MV-4-11 (cell line): ENCODE measurements around the gene OSGEPL1.
"Not testable (repeated sequence)": the region's sequence is repeated elsewhere in the genome, so short reads cannot be mapped to it uniquely, and the experiment has no call there.

ENCODE experiments used
- DNase-seq: peaks from one replicate; lab custom pipeline; 2025; lab: John Stamatoyannopoulos, UW

The OSGEPL1 gene

DNA sequence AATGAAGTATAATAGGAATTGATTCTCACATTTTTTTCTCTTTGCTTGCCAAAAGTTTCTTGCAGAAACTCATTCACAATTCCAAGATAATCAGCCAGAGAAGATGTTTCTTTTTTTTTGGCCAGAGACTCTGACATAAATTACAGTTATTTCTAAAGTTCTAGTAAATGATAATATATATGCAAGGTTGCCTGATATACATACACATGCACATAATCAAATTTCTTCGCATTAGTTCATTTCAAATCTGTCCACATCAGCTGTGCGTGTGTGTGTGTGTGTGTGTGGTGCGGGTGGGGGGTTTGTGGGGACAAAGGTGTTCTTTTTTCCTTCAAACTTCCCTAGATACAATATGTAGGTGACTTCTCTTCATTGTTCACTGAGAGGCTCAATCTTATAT, 33.2 kb downstream of the OSGEPL1 start:
- DNase-seq: no peak

DNA sequence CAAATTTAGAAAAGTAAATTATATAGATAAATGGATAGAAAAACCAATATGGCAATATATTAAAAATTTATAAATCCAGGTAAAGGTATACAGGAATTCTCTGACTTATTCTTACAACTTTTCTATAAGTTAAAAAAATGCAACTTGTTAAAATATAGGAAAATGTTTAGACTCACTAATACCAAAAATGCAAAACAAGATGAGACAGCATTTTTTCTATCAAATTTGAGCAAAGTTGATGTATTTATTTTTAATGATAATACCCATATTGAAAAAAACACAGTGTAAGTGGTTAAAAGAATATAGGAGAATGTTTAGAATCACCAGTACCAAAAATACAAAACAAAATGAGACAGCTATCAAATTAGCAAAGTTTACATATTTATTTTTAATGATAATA, 35.7 kb downstream of the OSGEPL1 start:
- DNase-seq: no peak

DNA sequence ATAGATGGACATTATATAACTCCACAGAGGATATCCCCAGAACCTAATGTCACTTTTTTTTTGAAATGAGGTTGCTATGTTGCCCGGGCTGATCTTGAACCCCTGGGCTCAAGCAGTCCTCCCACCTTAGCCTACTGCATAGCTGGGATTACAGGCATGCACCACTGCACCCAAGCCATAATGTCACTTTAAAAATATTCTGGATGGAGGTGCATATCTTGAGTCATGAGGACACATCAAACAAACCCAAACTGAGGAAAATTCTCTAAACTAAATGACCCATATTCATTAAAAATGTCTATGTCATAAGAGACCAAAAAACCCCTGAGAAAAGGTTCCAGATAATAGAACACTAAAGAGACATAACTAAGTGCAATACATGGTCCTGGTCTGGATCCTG, 36.3 kb downstream of the OSGEPL1 start:
- DNase-seq: no peak

DNA sequence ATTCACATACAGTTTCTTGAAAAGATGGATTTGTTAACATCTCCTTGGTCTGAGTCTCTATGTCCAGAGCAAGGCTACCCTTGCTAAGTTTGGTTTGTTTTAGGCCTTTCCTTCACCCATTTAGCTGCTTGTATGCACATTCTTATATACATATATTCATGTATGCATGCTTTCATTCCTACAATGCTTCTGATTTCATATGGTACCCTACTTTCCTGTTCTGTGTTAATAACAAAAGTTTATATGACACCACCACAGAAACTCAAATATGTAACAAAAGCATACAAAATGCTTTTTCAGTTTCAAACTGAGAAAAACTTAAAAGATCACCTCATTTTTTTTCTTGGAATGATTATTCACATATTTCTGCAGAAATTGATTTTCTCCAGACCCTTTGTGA, 39.4 kb downstream of the OSGEPL1 start:
- no peak for DNase-seq

DNA sequence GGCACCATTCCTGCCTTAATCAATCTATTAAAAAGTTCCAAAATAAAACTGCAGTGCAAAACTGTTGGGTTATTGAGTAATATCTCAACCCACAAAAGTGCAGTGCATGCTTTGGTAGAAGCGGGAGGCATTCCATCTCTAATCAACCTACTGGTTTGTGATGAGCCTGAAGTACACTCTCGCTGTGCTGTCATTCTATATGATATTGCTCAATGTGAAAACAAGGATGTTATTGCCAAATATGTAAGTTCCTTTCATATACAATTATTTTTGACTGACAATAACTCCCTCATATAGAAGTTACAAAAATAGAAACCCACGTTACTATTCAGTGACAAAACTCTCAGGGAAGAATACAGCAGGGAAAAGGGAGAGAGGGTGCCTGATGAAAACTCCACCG, 43.0 kb downstream of the OSGEPL1 start:
- DNase-seq: peak; percentile 84

DNA sequence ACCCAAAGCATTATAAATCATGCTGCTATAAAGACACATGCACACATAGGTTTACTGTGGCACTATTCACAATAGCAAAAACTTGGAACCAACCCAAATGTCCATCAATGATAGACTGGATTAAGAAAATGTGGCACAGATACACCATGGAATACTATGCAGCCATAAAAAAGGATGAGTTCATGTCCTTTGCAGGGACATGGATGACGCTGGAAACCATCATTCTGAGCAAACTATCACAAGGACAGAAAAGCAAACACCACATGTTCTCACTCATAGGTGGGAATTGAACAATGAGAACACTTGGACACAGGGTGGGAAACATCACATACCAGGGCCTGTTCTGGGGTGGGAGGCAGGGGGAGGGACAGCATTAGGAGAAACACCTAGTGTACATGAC, 45.0 kb downstream of the OSGEPL1 start:
- not testable (repeated sequence) for DNase-seq

DNA sequence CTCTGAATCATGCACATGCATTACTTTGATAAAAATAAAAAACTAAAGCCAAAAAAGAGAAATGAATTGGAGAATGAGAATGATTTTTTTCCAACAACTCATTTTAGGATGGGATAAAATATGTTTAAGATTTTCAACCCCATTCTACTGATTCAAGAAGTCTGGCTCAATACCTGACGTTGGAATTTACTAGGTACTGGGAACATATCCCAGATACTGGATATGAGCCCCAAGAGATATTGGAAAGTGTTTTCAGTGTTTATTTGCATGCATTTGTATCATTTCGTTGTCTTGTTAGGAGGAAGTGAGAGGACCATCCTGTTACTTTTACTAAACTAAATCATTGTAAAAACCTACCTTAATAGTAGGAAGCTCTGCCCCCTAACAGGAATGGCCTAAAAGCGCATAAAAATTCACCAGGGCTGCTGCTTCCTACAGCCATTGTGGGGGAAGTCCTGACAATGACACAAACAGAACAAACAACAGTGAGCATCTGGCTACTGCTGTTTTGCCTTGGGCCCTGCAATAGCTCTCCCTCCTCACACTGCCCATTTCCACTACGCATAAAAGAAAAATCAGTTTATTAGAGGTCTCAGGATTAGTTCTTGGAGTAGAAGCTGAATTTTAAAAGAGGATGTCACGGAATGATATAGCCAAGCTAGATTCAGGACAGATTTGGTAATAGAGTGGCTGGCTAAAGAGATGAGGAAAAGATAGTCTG, 52.9 kb downstream of the OSGEPL1 start:
- DNase-seq: no peak

DNA sequence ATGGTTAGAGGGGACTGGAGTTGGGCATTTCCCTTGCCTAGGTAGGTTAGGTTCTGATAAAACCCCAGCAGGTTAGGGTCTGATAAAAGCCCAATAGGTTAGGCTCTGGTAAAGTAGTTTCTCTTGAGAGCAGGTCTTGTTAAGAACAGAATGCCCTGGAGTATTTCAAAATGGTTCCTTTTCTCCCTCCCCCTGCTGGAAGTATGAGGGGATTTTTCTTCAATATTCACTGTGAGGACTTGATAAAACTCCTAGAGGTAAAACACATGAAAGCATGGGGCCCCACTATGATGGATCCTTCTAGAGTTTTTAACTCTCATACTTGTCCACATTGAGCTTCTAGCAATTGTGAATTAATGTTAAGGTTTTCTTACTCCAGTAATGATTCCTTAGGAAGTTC, 60.5 kb downstream of the OSGEPL1 start:
- DNase-seq: peak; percentile 1

DNA sequence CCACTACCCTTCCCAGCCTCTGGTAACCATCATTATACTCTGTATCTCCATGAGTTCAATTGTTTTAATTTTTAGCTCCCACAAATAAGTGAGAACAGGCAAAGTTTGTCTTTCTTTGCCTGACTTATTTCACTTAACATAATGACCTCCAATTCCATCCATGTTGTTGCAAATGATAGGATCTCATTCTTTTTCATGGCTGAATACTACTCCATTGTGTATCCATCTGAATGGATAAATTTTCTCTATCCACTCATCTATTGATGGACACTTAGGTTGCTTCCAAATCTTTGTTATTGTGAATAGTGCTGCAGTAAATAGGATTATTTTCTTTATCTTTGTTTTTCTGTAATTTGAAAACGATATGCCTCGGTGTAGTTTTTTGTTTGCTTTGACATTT, 61.9 kb downstream of the OSGEPL1 start:
- DNase-seq: no peak

DNA sequence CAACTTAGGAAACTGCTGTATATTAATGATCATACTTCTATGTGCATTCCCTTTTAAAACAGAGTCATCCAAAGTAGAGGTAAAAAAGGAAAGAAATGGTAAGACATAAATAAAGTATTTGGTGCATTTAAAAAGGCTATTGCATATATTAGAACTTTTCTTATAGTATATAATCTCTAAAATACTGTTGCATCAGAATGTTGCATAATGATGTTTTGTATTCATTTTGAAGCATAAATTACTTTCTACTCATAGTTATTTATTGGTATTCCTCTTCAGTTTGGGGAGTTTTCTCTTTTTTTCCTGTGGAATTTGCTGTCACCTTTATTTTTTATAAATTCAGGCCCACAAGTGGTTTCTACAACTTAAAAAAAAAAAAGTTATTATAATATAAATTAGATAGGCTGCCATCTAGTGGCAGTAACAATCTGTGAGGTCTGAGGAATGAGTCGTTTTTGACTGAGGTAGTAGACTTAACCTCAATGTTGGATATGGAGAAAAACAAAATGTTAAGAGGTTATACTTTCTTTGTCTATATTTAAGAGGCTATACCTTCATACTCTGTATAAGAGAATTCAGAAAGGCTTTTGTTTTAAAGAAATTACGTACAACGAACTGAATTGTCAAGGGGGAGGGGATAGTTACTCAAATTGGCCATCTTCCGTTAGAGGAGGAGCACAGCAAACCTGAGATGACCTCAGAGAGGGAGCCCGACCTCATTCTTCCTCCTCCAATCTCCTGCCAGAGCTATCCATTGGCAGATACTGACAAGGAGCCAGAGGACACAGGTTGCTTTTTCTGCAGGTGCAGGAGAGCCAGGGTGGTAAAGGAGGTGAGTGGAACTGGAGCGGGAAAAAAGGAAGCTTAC, 64.3 kb downstream of the OSGEPL1 start:
- DNase-seq: peak; percentile 16
